Prostate gland (tissue), 2 donors: Measurements from ENCODE around the gene CAP2. TPM values are rescaled to one million over a fixed set of nuclear protein-coding genes. Genes with fewer than 3 reads are reported as not detected.

Experiments
- DNase-seq: peaks from one replicate; pipeline ENCODE4 v3.0.0-alpha.2; 2019; ENCODE audit warnings: low spot score
- H3K27ac ChIP-seq, 2 donors: fragments of 200-600 bp; sonication (generic); 2 replicates each; pipeline ENCODE4 v1.5.1; 2017 to 2019
- H3K27me3 ChIP-seq: fragments of 200-600 bp; sonication (generic); replicated peaks from 2 replicates; pipeline ENCODE4 v1.5.1; 2019; ENCODE audit not compliant: insufficient read depth
- H3K36me3 ChIP-seq, 2 donors: fragments of 200-600 bp; sonication (generic); 1 replicate in 1 of 2; 2 replicates in 1 of 2; pipeline versions ENCODE4 v1.5.1 to v1.8.1; 2017 to 2019
- H3K4me1 ChIP-seq: fragments of 200-600 bp; sonication (generic); replicated peaks from 2 replicates; pipeline ENCODE4 v1.5.1; 2019
- H3K4me3 ChIP-seq, 2 donors: fragments of 200-600 bp; sonication (generic); 2 replicates each; pipeline ENCODE4 v1.5.1; 2017 to 2019
- H3K9me3 ChIP-seq: fragments of 200-600 bp; sonication (generic); 2 replicates; pipeline ENCODE4 v1.5.1; 2017
- CTCF ChIP-seq, 4 experiments: fragments of 200-600 bp in 2 of 4; fragments of 450-650 bp in 2 of 4; sonication (generic) in 2 of 4; IDR thresholded peaks; 1 replicate in 3 of 4; 2 replicates in 1 of 4; pipeline ENCODE4 v1.5.1; 2016 to 2019; ENCODE audit warnings: antibody characterized with exemption in 4 of 4, mild to moderate bottlenecking in 2 of 4, moderate library complexity in 2 of 4
- POLR2A ChIP-seq: fragments of 450-650 bp; IDR thresholded peaks from one replicate; pipeline ENCODE4 v1.6.1; 2016; ENCODE audit warnings: antibody characterized with exemption, mild to moderate bottlenecking
- POLR2AphosphoS5 ChIP-seq: sonication (generic); formaldehyde crosslinking; IDR thresholded peaks from one replicate; pipeline ENCODE4 v1.6.1; 2017; ENCODE audit warnings: antibody characterized with exemption
- WGBS: methylation state at CpG from one replicate; pipeline ENCODE4 v1.1.5; 2018; 5-methylcytosine and 5-hydroxymethylcytosine counted together
- intact Hi-C: fragments of 100-400 bp; cut with DNase I; formaldehyde crosslinking; loops from one replicate; pipeline ENCODE4 v1.14.2; 2022
- total RNA-seq, 2 donors: library from RNA; depleted of rRNA; stranded (reverse); fragments of >200 nt; gene quantifications; one replicate each; pipeline ENCODE4 v1.1.0, GENCODE V29; 2016

Gene CAP2
- total RNA-seq, 2 donors from 2014 or later: 8.7 to 10.0 TPM

GRCh38 chr6:17491416-17492142 lies 98.2 kb downstream of the CAP2 start:
- no peaks in the 10 kb centered on the region for H3K36me3 ChIP-seq
- no peaks in the 10 kb centered on the region for H3K9me3 ChIP-seq
- peak overlapping the region in 1 of 2 donors; percentile 62 for H3K27ac ChIP-seq
- H3K4me3 ChIP-seq: no peak overlapping the region
- 12% methylated on average over 10 of the region's 10 CpGs for WGBS
- DNase-seq: no peak
- no peak for TF ChIP-seq POLR2A
- no peak for TF ChIP-seq CTCF (IDR thresholded peaks at IDR 0.05)
- TF ChIP-seq POLR2AphosphoS5: peak; percentile 71
- intact Hi-C loops: no loop called here
- no peaks in the 10 kb centered on the region for H3K4me1 ChIP-seq
- no peaks in the 10 kb centered on the region for H3K27me3 ChIP-seq

- no peak for DNase-seq
Observed at GRCh38 chr6:17492350-17492749, 99.0 kb downstream of the CAP2 start.

DNA sequence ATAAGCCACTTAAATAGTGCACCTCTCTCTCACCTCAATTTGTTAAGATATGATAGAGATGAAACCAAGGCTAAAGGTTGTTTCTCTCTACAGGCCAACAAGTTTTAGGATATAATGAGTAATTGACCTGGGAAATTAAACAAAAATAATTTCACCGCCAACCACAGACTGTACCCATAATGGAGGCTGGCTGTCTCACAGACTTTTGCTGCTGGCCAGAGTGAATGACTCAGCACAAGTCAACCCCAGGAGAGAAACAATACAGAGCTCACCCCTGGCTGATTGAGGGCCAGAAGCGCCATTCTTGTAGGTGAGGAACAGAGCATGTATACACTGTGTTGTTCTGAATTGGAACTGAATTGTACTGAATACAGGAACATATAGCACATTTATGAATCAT lies 99.9 kb downstream of the CAP2 start:
- Histone ChIP-seq H3K36me3 (no peaks in the 10 kb centered on the region), H3K9me3 (no peaks in the 10 kb centered on the region), H3K4me1 (no peaks in the 10 kb centered on the region), H3K4me3 (no peak overlapping the region), H3K27ac (peak overlapping the region; percentile 44 to 56), H3K27me3 (no peaks in the 10 kb centered on the region)
- intact Hi-C loops: no loop called here
- 86% methylated on average over 2 of the region's 2 CpGs for WGBS
- no peak for TF ChIP-seq POLR2A
- TF ChIP-seq POLR2AphosphoS5: no peak
- TF ChIP-seq CTCF (IDR thresholded peaks at IDR 0.05): no peak
- no peak for DNase-seq

More at GRCh38 chr6:17492350-17492749, 99.0 kb downstream of the CAP2 start:
- no peaks in the 10 kb centered on the region for H3K4me1 ChIP-seq
- intact Hi-C loops: no loop called here
- no peaks in the 10 kb centered on the region for H3K27me3 ChIP-seq
- H3K36me3 ChIP-seq: no peaks in the 10 kb centered on the region
- WGBS: 46% methylated on average over 6 of the region's 6 CpGs
- H3K4me3 ChIP-seq: no peak overlapping the region
- peak overlapping the region; percentile 44 to 56 for H3K27ac ChIP-seq
- TF ChIP-seq POLR2A (no peak), POLR2AphosphoS5 (no peak), CTCF (IDR thresholded peaks at IDR 0.05) (no peak)
- H3K9me3 ChIP-seq: no peaks in the 10 kb centered on the region

- Histone ChIP-seq H3K27ac (peak overlapping the region; percentile 28 to 44), H3K27me3 (no peaks in the 10 kb centered on the region), H3K4me1 (no peaks in the 10 kb centered on the region), H3K4me3 (no peak overlapping the region), H3K36me3 (no peaks in the 10 kb centered on the region), H3K9me3 (no peaks in the 10 kb centered on the region)
- no peak for TF ChIP-seq POLR2A
- no peak for TF ChIP-seq CTCF (IDR thresholded peaks at IDR 0.05)
- TF ChIP-seq POLR2AphosphoS5: no peak
- DNase-seq: no peak
- intact Hi-C loops: no loop called here
- 93% methylated on average over 4 of the region's 4 CpGs for WGBS
Observed at GRCh38 chr6:17494177-17494576, 100.8 kb downstream of the CAP2 start.

DNA sequence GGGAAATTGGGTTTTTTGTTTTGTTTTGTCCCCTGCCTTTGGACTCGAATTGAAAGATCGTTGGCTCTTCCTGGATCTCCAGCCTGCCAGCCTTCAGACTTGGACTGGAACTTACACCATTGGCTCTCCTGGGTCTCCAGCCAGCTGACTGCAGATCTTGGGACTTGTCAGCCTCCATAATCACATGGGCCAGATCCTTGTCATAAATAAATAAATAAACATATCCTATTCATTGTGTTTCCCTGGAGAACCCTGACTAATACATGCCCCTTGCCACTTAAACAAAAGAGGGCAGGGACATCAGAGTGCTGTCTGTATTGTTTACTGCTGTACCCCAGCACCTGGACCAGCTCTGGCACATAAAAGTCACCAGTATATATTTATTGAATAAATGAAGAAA lies 101.5 kb downstream of the CAP2 start:
- Histone ChIP-seq H3K36me3 (no peaks in the 10 kb centered on the region), H3K27me3 (no peaks in the 10 kb centered on the region), H3K4me3 (no peak overlapping the region), H3K9me3 (no peaks in the 10 kb centered on the region), H3K27ac (peak overlapping the region in 1 of 2 donors; percentile 28), H3K4me1 (no peaks in the 10 kb centered on the region)
- TF ChIP-seq POLR2A (no peak), POLR2AphosphoS5 (no peak), CTCF (IDR thresholded peaks at IDR 0.05) (no peak)
- intact Hi-C loops: no loop called here
- DNase-seq: no peak
- WGBS: 94% methylated on average over 2 of the region's 2 CpGs
